Measurements from ENCODE around the gene ESPN. TPM values are rescaled to one million over a fixed set of nuclear protein-coding genes. Genes with fewer than 3 reads are reported as not detected.
"Not testable (repeated sequence)": the region's sequence is repeated elsewhere in the genome, so short reads cannot be mapped to it uniquely, and the experiment has no call there.

ESPN gene
- total and polyA plus RNA-seq, 10 donors = 0.26 to 6.0 (median 0.54) TPM; not detected in 1

GRCh38 chr1:6393400-6394187, 31.0 kb upstream of the ESPN start, which contains the start of gene ACOT7:
ACOT7 (minus strand) TSS chr1:6393767; CDS start chr1:6393399, 368 bp downstream.
- Histone ChIP-seq H3K4me3 (peak within 1 kb of the TSS; percentile 41 to 80 (median 62)), H3K27ac (peak within 1 kb of the TSS; percentile 93 to 99 (median 97)), H3K36me3 (no peaks in the 10 kb centered on the region), H3K27me3 (replicated peaks in 1 of 7) (peaks cover 0 to 19% (median 0%) of the 10 kb centered on the region in 7 donors), H3K9me3 (no peaks in the 10 kb centered on the region), H3K4me1 (peaks cover 9 to 60% (median 38%) of the 10 kb centered on the region in 6 donors)
- intact Hi-C loops (cut with DNase I; ENCODE audit: low total_unique reads) = no loop called here
- TF ChIP-seq POLR2AphosphoS5 (IDR thresholded peaks at IDR 0.05) (peak; percentile 79 to 86 (median 83)), CTCF (IDR thresholded peaks at IDR 0.05 in 8 of 11, conservative IDR thresholded peaks at IDR 0.05 in 3 of 11) (peak in 2 of 11 experiments; percentile 22 to 25), POLR2A (IDR thresholded peaks at IDR 0.05) (peak in 2 of 3 donors; percentile 49 to 54)
- peak; percentile 95 for DNase-seq
- WGBS, 5 donors = 0 to 1% (median 1%) methylated on average over 34 to 87 of the region's 87 CpGs

GRCh38 chr1:6395130-6395529, 29.4 kb upstream of the ESPN start:
- H3K4me3 ChIP-seq; H3K36me3 ChIP-seq; DNase-seq; H3K9me3 ChIP-seq; intact Hi-C loops (cut with DNase I; ENCODE audit: low total_unique reads): not testable (repeated sequence)
- H3K27ac ChIP-seq = peak overlapping the region in 2 of 8 donors; percentile 4 to 98
- 75 to 87% (median 79%) methylated on average over 7 to 8 of the region's 8 CpGs for WGBS, 5 donors
- peaks cover 9 to 60% (median 38%) of the 10 kb centered on the region in 6 donors for H3K4me1 ChIP-seq
- H3K27me3 ChIP-seq (replicated peaks in 1 of 7) = peaks cover 0 to 19% (median 0%) of the 10 kb centered on the region in 7 donors

- H3K4me3 ChIP-seq; H3K36me3 ChIP-seq; H3K9me3 ChIP-seq; H3K27ac ChIP-seq; intact Hi-C loops (cut with DNase I; ENCODE audit: low total_unique reads): not testable (repeated sequence)
- H3K4me1 ChIP-seq = peaks cover 9 to 61% (median 38%) of the 10 kb centered on the region in 6 donors
- H3K27me3 ChIP-seq (replicated peaks in 1 of 7) = peaks cover 0 to 19% (median 0%) of the 10 kb centered on the region in 7 donors
- 94 to 98% (median 95%) methylated on average over 28 to 34 of the region's 34 CpGs for WGBS, 5 donors
- peak; percentile 76 for DNase-seq
Observed at GRCh38 chr1:6395781-6396244, 28.8 kb upstream of the ESPN start.

- no peaks in the 10 kb centered on the region for H3K9me3 ChIP-seq
- peak overlapping the region in 7 of 8 donors; percentile 13 to 66 (median 48) for H3K27ac ChIP-seq
- no peak for DNase-seq
- H3K4me3 ChIP-seq = no peak overlapping the region
- H3K4me1 ChIP-seq = peaks cover 5 to 61% (median 29%) of the 10 kb centered on the region in 6 donors
- TF ChIP-seq CTCF (IDR thresholded peaks at IDR 0.05 in 8 of 11, conservative IDR thresholded peaks at IDR 0.05 in 3 of 11) (no peak), POLR2A (IDR thresholded peaks at IDR 0.05) (no peak), POLR2AphosphoS5 (IDR thresholded peaks at IDR 0.05) (no peak)
- intact Hi-C loops (cut with DNase I; ENCODE audit: low total_unique reads) = no loop called here
- no peaks in the 10 kb centered on the region for H3K36me3 ChIP-seq
- H3K27me3 ChIP-seq (replicated peaks in 1 of 7) = peaks cover 0 to 9% (median 0%) of the 10 kb centered on the region in 7 donors
Observed at GRCh38 chr1:6396998-6397397, 27.6 kb upstream of the ESPN start.

- H3K36me3 ChIP-seq = no peaks in the 10 kb centered on the region
- intact Hi-C loops (cut with DNase I; ENCODE audit: low total_unique reads) = no loop called here
- WGBS, 5 donors = 57 to 78% (median 74%) methylated on average over 10 of the region's 10 CpGs
Observed at GRCh38 chr1:6397844-6398441, 26.6 kb upstream of the ESPN start.

More at GRCh38 chr1:6397844-6398441, 26.6 kb upstream of the ESPN start:
- peak; percentile 75 for DNase-seq
- TF ChIP-seq CTCF (IDR thresholded peaks at IDR 0.05 in 8 of 11, conservative IDR thresholded peaks at IDR 0.05 in 3 of 11) (no peak), POLR2AphosphoS5 (IDR thresholded peaks at IDR 0.05) (peak in 2 of 3 donors; percentile 52 to 64)
- Histone ChIP-seq H3K27ac (peak overlapping the region; percentile 5 to 66 (median 47)), H3K4me3 (no peak overlapping the region), H3K4me1 (peaks cover 0 to 51% (median 23%) of the 10 kb centered on the region in 6 donors), H3K27me3 (replicated peaks in 1 of 7) (no peaks in the 10 kb centered on the region), H3K9me3 (no peaks in the 10 kb centered on the region)

Data from spleen (tissue), 11 donors.